Activated CD4-positive, alpha-beta T cell treated with anti-CD3 and anti-CD28 coated beads, Interleukin-2, amount 50 U/mL, for 1 hour (primary cell): Measurements from ENCODE around the gene ADAMTS2.

Experiments used
- DNase-seq: peaks from one replicate; pipeline ENCODE4 v3.0.0-alpha.2; 2020

The ADAMTS2 gene

GRCh38 chr5:179309383-179309670, 35.9 kb downstream of the ADAMTS2 start:
- no peak for DNase-seq

GRCh38 chr5:179308563-179309382, 36.5 kb downstream of the ADAMTS2 start:
- DNase-seq: no peak

- no peak for DNase-seq
Measured at GRCh38 chr5:179307931-179308471, 37.3 kb downstream of the ADAMTS2 start.

GRCh38 chr5:179307013-179307800, 38.1 kb downstream of the ADAMTS2 start:
- DNase-seq: no peak

GRCh38 chr5:179306191-179307012, 38.9 kb downstream of the ADAMTS2 start:
- no peak for DNase-seq

- no peak for DNase-seq
Measured at GRCh38 chr5:179304871-179305270, 40.4 kb downstream of the ADAMTS2 start.

- DNase-seq: no peak
Measured at GRCh38 chr5:179304466-179304865, 40.8 kb downstream of the ADAMTS2 start.

- DNase-seq: no peak
Measured at GRCh38 chr5:179303451-179304200, 41.6 kb downstream of the ADAMTS2 start.

- no peak for DNase-seq
Measured at GRCh38 chr5:179302499-179303185, 42.6 kb downstream of the ADAMTS2 start.

GRCh38 chr5:179301796-179302195, 43.5 kb downstream of the ADAMTS2 start:
- no peak for DNase-seq

- no peak for DNase-seq
Measured at GRCh38 chr5:179301376-179301775, 43.9 kb downstream of the ADAMTS2 start.

- no peak for DNase-seq
Measured at GRCh38 chr5:179300581-179301180, 44.6 kb downstream of the ADAMTS2 start.

- DNase-seq: no peak
Measured at GRCh38 chr5:179298181-179298993, 46.9 kb downstream of the ADAMTS2 start.

- DNase-seq: no peak
Measured at GRCh38 chr5:179297486-179298180, 47.6 kb downstream of the ADAMTS2 start.

GRCh38 chr5:179297026-179297425, 48.2 kb downstream of the ADAMTS2 start:
- DNase-seq: no peak

- no peak for DNase-seq
Measured at GRCh38 chr5:179296150-179296821, 49.0 kb downstream of the ADAMTS2 start.

GRCh38 chr5:179295778-179296149, 49.5 kb downstream of the ADAMTS2 start:
- no peak for DNase-seq

- no peak for DNase-seq
Measured at GRCh38 chr5:179294891-179295777, 50.1 kb downstream of the ADAMTS2 start.
